WTC11 (cell line): Measurements from ENCODE around the gene TEX19. TPM values are rescaled to one million over a fixed set of nuclear protein-coding genes. Genes with fewer than 3 reads are reported as not detected.

Experiments
- ATAC-seq: fragments of 200-7000 bp; cut with Tn5 transposase; 2 replicates; pipeline ENCODE4 v1.10.0; 2021; ENCODE audit warnings: mild to moderate bottlenecking, moderate library complexity
- CTCF ChIA-PET: fragments of 300-600 bp; sonication (Branson Sonifier 250); formaldehyde crosslinking; loops from one replicate; lab custom pipeline; 2021; ENCODE audit warnings: antibody characterized with exemption; lab: Charles Lee
- POLR2A ChIA-PET: fragments of 350-600 bp; sonication (Branson Sonifier 250); formaldehyde crosslinking; loops from one replicate; lab custom pipeline; 2021; ENCODE audit warnings: antibody characterized with exemption; lab: Charles Lee
- DNase-seq: peaks from one replicate; pipeline ENCODE4 v3.0.0; 2021; ENCODE audit warnings: low spot score
- H3K27ac Mint-ChIP-seq: 2 replicates; pipeline ENCODE4 v1.8.0; 2021; ENCODE audit warnings: mixed read lengths
- H3K27me3 Mint-ChIP-seq: 2 replicates; pipeline ENCODE4 v1.8.0; 2021; ENCODE audit warnings: low read depth, mild to moderate bottlenecking, moderate library complexity, mixed read lengths
- H3K36me3 Mint-ChIP-seq: 2 replicates; pipeline ENCODE4 v1.8.0; 2021; ENCODE audit warnings: mixed read lengths
- H3K4me1 Mint-ChIP-seq: 2 replicates; pipeline ENCODE4 v1.8.0; 2022; ENCODE audit warnings: mixed read lengths
- H3K4me3 Mint-ChIP-seq: 2 replicates; pipeline ENCODE4 v1.8.0; 2021; ENCODE audit warnings: mild to moderate bottlenecking, moderate library complexity, mixed read lengths
- H3K9me3 Mint-ChIP-seq: 2 replicates; pipeline ENCODE4 v1.8.0; 2021; ENCODE audit warnings: mixed read lengths
- AR ChIP-seq: fragments of 250-450 bp; sonication (Bioruptor Pico); IDR thresholded peaks from 2 replicates; pipeline ENCODE4 v1.9.0; 2021; ENCODE audit warnings: mild to moderate bottlenecking
- ESRRA ChIP-seq: sonication (generic); formaldehyde crosslinking; IDR thresholded peaks from 2 replicates; pipeline ENCODE4 v1.8.1; 2022; ENCODE audit warnings: mild to moderate bottlenecking, missing genetic modification reagents, borderline replicate concordance
- FOXJ3 ChIP-seq: sonication (generic); formaldehyde crosslinking; IDR thresholded peaks from 2 replicates; pipeline ENCODE4 v1.9.0; 2021; ENCODE audit warnings: missing genetic modification reagents, mild to moderate bottlenecking, borderline replicate concordance
- FOXP1 ChIP-seq: sonication (generic); formaldehyde crosslinking; IDR thresholded peaks from 2 replicates; pipeline ENCODE4 v1.8.0; 2022; ENCODE audit warnings: missing genetic modification reagents, mild to moderate bottlenecking, moderate library complexity, borderline replicate concordance
- HMGA2 ChIP-seq: fragments of 250-450 bp; sonication (Bioruptor Pico); IDR thresholded peaks from 2 replicates; pipeline ENCODE4 v1.4.0; 2021; ENCODE audit warnings: mild to moderate bottlenecking, moderate library complexity
- HMGXB4 ChIP-seq: sonication (generic); formaldehyde crosslinking; IDR thresholded peaks from 2 replicates; pipeline ENCODE4 v1.8.1; 2023; ENCODE audit warnings: mild to moderate bottlenecking, moderate library complexity, missing genetic modification reagents
- IRF1 ChIP-seq: sonication (generic); formaldehyde crosslinking; IDR thresholded peaks from 2 replicates; pipeline ENCODE4 v1.8.0; 2023; ENCODE audit warnings: missing genetic modification reagents
- MAX ChIP-seq: sonication (generic); formaldehyde crosslinking; IDR thresholded peaks from 2 replicates; pipeline ENCODE4 v1.8.0; 2022; ENCODE audit warnings: mild to moderate bottlenecking, missing genetic modification reagents
- NFATC4 ChIP-seq: fragments of 250-450 bp; sonication (Bioruptor Pico); IDR thresholded peaks from 2 replicates; pipeline ENCODE4 v1.9.0; 2021; ENCODE audit warnings: mild to moderate bottlenecking
- SMAD3 ChIP-seq: sonication (generic); formaldehyde crosslinking; IDR thresholded peaks from 2 replicates; pipeline ENCODE4 v1.8.0; 2022; ENCODE audit warnings: missing genetic modification reagents, mild to moderate bottlenecking, borderline replicate concordance
- SMAD4 ChIP-seq: sonication (generic); formaldehyde crosslinking; IDR thresholded peaks from 2 replicates; pipeline ENCODE4 v1.8.0; 2022; ENCODE audit warnings: mild to moderate bottlenecking, missing genetic modification reagents
- SP1 ChIP-seq: sonication (generic); formaldehyde crosslinking; conservative IDR thresholded peaks from 2 replicates; pipeline ENCODE4 v1.8.1; 2022; ENCODE audit warnings: missing genetic modification reagents
- ZNF396 ChIP-seq: fragments of 250-450 bp; sonication (Bioruptor Pico); IDR thresholded peaks from 2 replicates; pipeline ENCODE4 v1.8.0; 2021; ENCODE audit warnings: mild to moderate bottlenecking, moderate library complexity, borderline replicate concordance
- ZNF671 ChIP-seq: fragments of 250-450 bp; sonication (Bioruptor Pico); IDR thresholded peaks from 2 replicates; pipeline ENCODE4 v1.8.0; 2021; ENCODE audit warnings: mild to moderate bottlenecking
- total RNA-seq: library from RNA; stranded (reverse); gene quantifications from 3 replicates; pipeline ENCODE4 v1.2.3, GENCODE V29; 2021
- TF ChIP-seq, protein P1 (sequence below): fragments of 250-450 bp; sonication (Bioruptor Pico); IDR thresholded peaks from 2 replicates; pipeline ENCODE4 v1.9.0; 2021; ENCODE audit warnings: mild to moderate bottlenecking, borderline replicate concordance
- TF ChIP-seq, protein P2 (sequence below): sonication (generic); formaldehyde crosslinking; IDR thresholded peaks from 2 replicates; pipeline ENCODE4 v1.8.1; 2023; ENCODE audit warnings: mild to moderate bottlenecking, missing genetic modification reagents, moderate library complexity
- TF ChIP-seq, protein P3 (sequence below): sonication (generic); formaldehyde crosslinking; IDR thresholded peaks from 2 replicates; pipeline ENCODE4 v1.8.0; 2022; ENCODE audit warnings: mild to moderate bottlenecking, missing genetic modification reagents

Gene TEX19
- total RNA-seq, 1 experiment from 2014 or later: 1.4 TPM

- TF ChIP-seq, protein P1, sequence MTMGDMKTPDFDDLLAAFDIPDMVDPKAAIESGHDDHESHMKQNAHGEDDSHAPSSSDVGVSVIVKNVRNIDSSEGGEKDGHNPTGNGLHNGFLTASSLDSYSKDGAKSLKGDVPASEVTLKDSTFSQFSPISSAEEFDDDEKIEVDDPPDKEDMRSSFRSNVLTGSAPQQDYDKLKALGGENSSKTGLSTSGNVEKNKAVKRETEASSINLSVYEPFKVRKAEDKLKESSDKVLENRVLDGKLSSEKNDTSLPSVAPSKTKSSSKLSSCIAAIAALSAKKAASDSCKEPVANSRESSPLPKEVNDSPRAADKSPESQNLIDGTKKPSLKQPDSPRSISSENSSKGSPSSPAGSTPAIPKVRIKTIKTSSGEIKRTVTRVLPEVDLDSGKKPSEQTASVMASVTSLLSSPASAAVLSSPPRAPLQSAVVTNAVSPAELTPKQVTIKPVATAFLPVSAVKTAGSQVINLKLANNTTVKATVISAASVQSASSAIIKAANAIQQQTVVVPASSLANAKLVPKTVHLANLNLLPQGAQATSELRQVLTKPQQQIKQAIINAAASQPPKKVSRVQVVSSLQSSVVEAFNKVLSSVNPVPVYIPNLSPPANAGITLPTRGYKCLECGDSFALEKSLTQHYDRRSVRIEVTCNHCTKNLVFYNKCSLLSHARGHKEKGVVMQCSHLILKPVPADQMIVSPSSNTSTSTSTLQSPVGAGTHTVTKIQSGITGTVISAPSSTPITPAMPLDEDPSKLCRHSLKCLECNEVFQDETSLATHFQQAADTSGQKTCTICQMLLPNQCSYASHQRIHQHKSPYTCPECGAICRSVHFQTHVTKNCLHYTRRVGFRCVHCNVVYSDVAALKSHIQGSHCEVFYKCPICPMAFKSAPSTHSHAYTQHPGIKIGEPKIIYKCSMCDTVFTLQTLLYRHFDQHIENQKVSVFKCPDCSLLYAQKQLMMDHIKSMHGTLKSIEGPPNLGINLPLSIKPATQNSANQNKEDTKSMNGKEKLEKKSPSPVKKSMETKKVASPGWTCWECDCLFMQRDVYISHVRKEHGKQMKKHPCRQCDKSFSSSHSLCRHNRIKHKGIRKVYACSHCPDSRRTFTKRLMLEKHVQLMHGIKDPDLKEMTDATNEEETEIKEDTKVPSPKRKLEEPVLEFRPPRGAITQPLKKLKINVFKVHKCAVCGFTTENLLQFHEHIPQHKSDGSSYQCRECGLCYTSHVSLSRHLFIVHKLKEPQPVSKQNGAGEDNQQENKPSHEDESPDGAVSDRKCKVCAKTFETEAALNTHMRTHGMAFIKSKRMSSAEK (CRISPR knock-in tag): no peak
- TF ChIP-seq HMGXB4 (CRISPR knock-in tag): no peak
- TF ChIP-seq, protein P2, sequence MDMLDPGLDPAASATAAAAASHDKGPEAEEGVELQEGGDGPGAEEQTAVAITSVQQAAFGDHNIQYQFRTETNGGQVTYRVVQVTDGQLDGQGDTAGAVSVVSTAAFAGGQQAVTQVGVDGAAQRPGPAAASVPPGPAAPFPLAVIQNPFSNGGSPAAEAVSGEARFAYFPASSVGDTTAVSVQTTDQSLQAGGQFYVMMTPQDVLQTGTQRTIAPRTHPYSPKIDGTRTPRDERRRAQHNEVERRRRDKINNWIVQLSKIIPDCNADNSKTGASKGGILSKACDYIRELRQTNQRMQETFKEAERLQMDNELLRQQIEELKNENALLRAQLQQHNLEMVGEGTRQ (CRISPR knock-in tag): no peak
- TF ChIP-seq ZNF396 (CRISPR knock-in tag): no peak
- no peak for TF ChIP-seq HMGA2 (CRISPR knock-in tag)
- TF ChIP-seq ESRRA (CRISPR knock-in tag): no peak
- TF ChIP-seq, all 79 proteins: peak for 0
Observed at GRCh38 chr17:82314727-82315605, 44.1 kb upstream of the TEX19 start (continued).

DNA sequence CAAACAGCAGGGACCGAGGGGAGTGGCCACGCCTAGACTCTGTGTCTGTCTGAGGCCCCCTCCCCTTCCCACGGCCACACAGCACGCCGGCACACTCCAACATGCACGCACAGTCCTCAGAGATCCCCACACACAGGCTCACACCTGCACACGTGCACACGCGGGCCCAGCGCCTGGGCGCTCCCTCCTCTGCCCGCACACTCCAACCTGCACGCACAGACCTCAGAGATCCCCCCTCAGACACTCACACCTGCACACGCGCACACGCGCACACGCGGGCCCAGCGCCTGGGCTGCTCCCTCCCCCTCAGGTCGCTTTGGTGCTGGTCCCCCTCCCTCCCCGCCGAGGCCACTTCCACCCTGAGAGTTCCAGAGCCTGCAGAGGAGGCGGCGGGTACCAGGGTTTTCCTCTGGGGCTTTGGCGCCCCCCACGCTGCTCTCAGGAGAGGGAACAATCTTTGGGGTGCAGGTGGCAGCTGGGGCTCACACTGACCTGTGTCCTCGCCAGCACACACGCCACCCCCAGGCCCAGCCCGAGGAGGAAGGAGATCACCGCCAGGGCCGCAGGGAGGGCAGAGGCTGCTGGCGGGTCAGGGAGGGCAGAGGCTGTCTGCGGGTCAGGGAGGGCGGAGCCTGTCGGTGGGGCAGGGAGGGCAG lies 43.2 kb upstream of the TEX19 start:
- Mint-ChIP-seq H3K27ac (no peak overlapping the region), H3K27me3 (0 out of 2 replicates have a peak, but pooled peaks cover 5% of the 10 kb centered on the region), H3K4me3 (peak overlapping the region; percentile 60), H3K9me3 (no peaks in the 10 kb centered on the region), H3K4me1 (peaks cover 5% of the 10 kb centered on the region), H3K36me3 (no peaks in the 10 kb centered on the region)
- CTCF ChIA-PET: interaction anchor here (1.0 to 2.2 kb wide), 2 partner anchors 18 to 79 kb away, joined by 6 to 9 read pairs; partner anchors contain the start of gene SECTM1
- POLR2A ChIA-PET: interaction anchor here (0.5 kb wide), 1 partner anchor 101 kb away, joined by 3 read pairs; no protein-coding TSS in a partner anchor
- peak; percentile 62 for ATAC-seq
- no peak for DNase-seq
- no peak for TF ChIP-seq MAX (CRISPR knock-in tag)
- TF ChIP-seq, protein P3, sequence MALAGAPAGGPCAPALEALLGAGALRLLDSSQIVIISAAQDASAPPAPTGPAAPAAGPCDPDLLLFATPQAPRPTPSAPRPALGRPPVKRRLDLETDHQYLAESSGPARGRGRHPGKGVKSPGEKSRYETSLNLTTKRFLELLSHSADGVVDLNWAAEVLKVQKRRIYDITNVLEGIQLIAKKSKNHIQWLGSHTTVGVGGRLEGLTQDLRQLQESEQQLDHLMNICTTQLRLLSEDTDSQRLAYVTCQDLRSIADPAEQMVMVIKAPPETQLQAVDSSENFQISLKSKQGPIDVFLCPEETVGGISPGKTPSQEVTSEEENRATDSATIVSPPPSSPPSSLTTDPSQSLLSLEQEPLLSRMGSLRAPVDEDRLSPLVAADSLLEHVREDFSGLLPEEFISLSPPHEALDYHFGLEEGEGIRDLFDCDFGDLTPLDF (CRISPR knock-in tag): no peak
- no peak for TF ChIP-seq AR (CRISPR knock-in tag)
- TF ChIP-seq FOXP1 (CRISPR knock-in tag): no peak
- TF ChIP-seq FOXJ3: no peak
- TF ChIP-seq NFATC4 (CRISPR knock-in tag): no peak
- TF ChIP-seq ESRRA (CRISPR knock-in tag): no peak
- TF ChIP-seq SMAD4: no peak
- no peak for TF ChIP-seq IRF1
- no peak for TF ChIP-seq SMAD3 (CRISPR knock-in tag)
- no peak for TF ChIP-seq ZNF671
- no peak for TF ChIP-seq SP1 (CRISPR knock-in tag)
